ENCODE measurements around the gene AKR1E2.

Gene AKR1E2

GRCh38 chr10:4844864-4845263 is 18.9 kb downstream of the AKR1E2 start:
- Histone ChIP-seq H3K9ac (ENCODE audit: low read depth, low read length) (no peak overlapping the region), H3K36me3 (ENCODE audit: control insufficient read depth, insufficient read depth, low read length) (no peaks in the 10 kb centered on the region), H3K9me3 (ENCODE audit: control insufficient read depth, insufficient read depth, low read length) (no peaks in the 10 kb centered on the region), H3K4me3 (ENCODE audit: low read depth, low read length) (no peak overlapping the region), H3K27ac (ENCODE audit: low read depth, low read length) (no peak overlapping the region), H3K27me3 (ENCODE audit: control insufficient read depth, insufficient read depth, low read length) (no peaks in the 10 kb centered on the region), H3K4me1 (ENCODE audit: control insufficient read depth, insufficient read depth, low read length) (0 out of 2 replicates have a peak, but pooled peaks cover 1% of the 10 kb centered on the region)

DNA sequence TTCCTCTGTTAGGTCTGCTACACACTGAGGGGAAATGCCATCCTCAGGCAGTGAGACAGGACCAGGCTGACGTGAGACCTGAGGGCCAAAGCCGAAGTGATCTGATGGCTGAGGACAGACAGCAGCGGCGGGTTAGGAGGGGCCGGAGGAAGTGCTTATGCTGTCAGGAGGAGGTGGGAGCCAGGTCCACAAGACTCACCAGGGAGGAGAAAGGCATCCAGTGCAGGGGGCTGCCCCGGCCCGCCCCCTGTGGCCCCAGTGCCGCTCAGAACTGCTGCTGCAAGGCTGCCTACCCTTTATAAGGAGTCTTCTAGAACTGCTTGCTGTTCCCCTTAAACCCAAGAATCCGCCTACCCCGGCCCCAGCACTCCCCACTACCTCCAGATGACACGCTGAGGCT is 19.8 kb downstream of the AKR1E2 start:
- H3K36me3 ChIP-seq (ENCODE audit: control insufficient read depth, insufficient read depth, low read length), result no peaks in the 10 kb centered on the region
- no peaks in the 10 kb centered on the region for H3K9me3 ChIP-seq (ENCODE audit: control insufficient read depth, insufficient read depth, low read length)
- H3K4me3 ChIP-seq (ENCODE audit: low read depth, low read length), result no peak overlapping the region
- H3K9ac ChIP-seq (ENCODE audit: low read depth, low read length), result no peak overlapping the region
- 0 out of 2 replicates have a peak, but pooled peaks cover 4% of the 10 kb centered on the region for H3K4me1 ChIP-seq (ENCODE audit: control insufficient read depth, insufficient read depth, low read length)
- H3K27ac ChIP-seq (ENCODE audit: low read depth, low read length), result no peak overlapping the region
- H3K27me3 ChIP-seq (ENCODE audit: control insufficient read depth, insufficient read depth, low read length), result no peaks in the 10 kb centered on the region

- Histone ChIP-seq H3K9ac (ENCODE audit: low read depth, low read length) (no peak overlapping the region), H3K27ac (ENCODE audit: low read depth, low read length) (no peak overlapping the region), H3K4me1 (ENCODE audit: control insufficient read depth, insufficient read depth, low read length) (0 out of 2 replicates have a peak, but pooled peaks cover 4% of the 10 kb centered on the region), H3K9me3 (ENCODE audit: control insufficient read depth, insufficient read depth, low read length) (no peaks in the 10 kb centered on the region), H3K4me3 (ENCODE audit: low read depth, low read length) (no peak overlapping the region), H3K36me3 (ENCODE audit: control insufficient read depth, insufficient read depth, low read length) (no peaks in the 10 kb centered on the region), H3K27me3 (ENCODE audit: control insufficient read depth, insufficient read depth, low read length) (no peaks in the 10 kb centered on the region)
Measured at GRCh38 chr10:4846775-4847174, 20.8 kb downstream of the AKR1E2 start.

GRCh38 chr10:4847561-4848355 is 21.8 kb downstream of the AKR1E2 start:
- no peaks in the 10 kb centered on the region for H3K27me3 ChIP-seq (ENCODE audit: control insufficient read depth, insufficient read depth, low read length)
- H3K4me3 ChIP-seq (ENCODE audit: low read depth, low read length), result no peak overlapping the region
- H3K4me1 ChIP-seq (ENCODE audit: control insufficient read depth, insufficient read depth, low read length), result 0 out of 2 replicates have a peak, but pooled peaks cover 4% of the 10 kb centered on the region
- H3K27ac ChIP-seq (ENCODE audit: low read depth, low read length), result no peak overlapping the region
- no peak overlapping the region for H3K9ac ChIP-seq (ENCODE audit: low read depth, low read length)
- H3K9me3 ChIP-seq (ENCODE audit: control insufficient read depth, insufficient read depth, low read length), result no peaks in the 10 kb centered on the region
- no peaks in the 10 kb centered on the region for H3K36me3 ChIP-seq (ENCODE audit: control insufficient read depth, insufficient read depth, low read length)

- no peaks in the 10 kb centered on the region for H3K36me3 ChIP-seq (ENCODE audit: control insufficient read depth, insufficient read depth, low read length)
- H3K4me1 ChIP-seq (ENCODE audit: control insufficient read depth, insufficient read depth, low read length), result 0 out of 2 replicates have a peak, but pooled peaks cover 4% of the 10 kb centered on the region
- no peak overlapping the region for H3K9ac ChIP-seq (ENCODE audit: low read depth, low read length)
- no peaks in the 10 kb centered on the region for H3K9me3 ChIP-seq (ENCODE audit: control insufficient read depth, insufficient read depth, low read length)
- no peak overlapping the region for H3K27ac ChIP-seq (ENCODE audit: low read depth, low read length)
- no peaks in the 10 kb centered on the region for H3K27me3 ChIP-seq (ENCODE audit: control insufficient read depth, insufficient read depth, low read length)
- H3K4me3 ChIP-seq (ENCODE audit: low read depth, low read length), result no peak overlapping the region
Measured at GRCh38 chr10:4848356-4849041, 22.5 kb downstream of the AKR1E2 start.

- 0 out of 2 replicates have a peak, but pooled peaks cover 4% of the 10 kb centered on the region for H3K4me1 ChIP-seq (ENCODE audit: control insufficient read depth, insufficient read depth, low read length)
- no peaks in the 10 kb centered on the region for H3K27me3 ChIP-seq (ENCODE audit: control insufficient read depth, insufficient read depth, low read length)
- no peaks in the 10 kb centered on the region for H3K36me3 ChIP-seq (ENCODE audit: control insufficient read depth, insufficient read depth, low read length)
- H3K4me3 ChIP-seq (ENCODE audit: low read depth, low read length), result no peak overlapping the region
- no peak overlapping the region for H3K27ac ChIP-seq (ENCODE audit: low read depth, low read length)
- no peak overlapping the region for H3K9ac ChIP-seq (ENCODE audit: low read depth, low read length)
- H3K9me3 ChIP-seq (ENCODE audit: control insufficient read depth, insufficient read depth, low read length), result no peaks in the 10 kb centered on the region
Measured at GRCh38 chr10:4849042-4849402, 23.0 kb downstream of the AKR1E2 start.

- H3K4me3 ChIP-seq (ENCODE audit: low read depth, low read length), result no peak overlapping the region
- H3K9me3 ChIP-seq (ENCODE audit: control insufficient read depth, insufficient read depth, low read length), result no peaks in the 10 kb centered on the region
- H3K9ac ChIP-seq (ENCODE audit: low read depth, low read length), result no peak overlapping the region
- H3K4me1 ChIP-seq (ENCODE audit: control insufficient read depth, insufficient read depth, low read length), result 0 out of 2 replicates have a peak, but pooled peaks cover 4% of the 10 kb centered on the region
- H3K36me3 ChIP-seq (ENCODE audit: control insufficient read depth, insufficient read depth, low read length), result no peaks in the 10 kb centered on the region
- H3K27ac ChIP-seq (ENCODE audit: low read depth, low read length), result no peak overlapping the region
- H3K27me3 ChIP-seq (ENCODE audit: control insufficient read depth, insufficient read depth, low read length), result no peaks in the 10 kb centered on the region
Measured at GRCh38 chr10:4849555-4850242, 23.7 kb downstream of the AKR1E2 start.

DNA sequence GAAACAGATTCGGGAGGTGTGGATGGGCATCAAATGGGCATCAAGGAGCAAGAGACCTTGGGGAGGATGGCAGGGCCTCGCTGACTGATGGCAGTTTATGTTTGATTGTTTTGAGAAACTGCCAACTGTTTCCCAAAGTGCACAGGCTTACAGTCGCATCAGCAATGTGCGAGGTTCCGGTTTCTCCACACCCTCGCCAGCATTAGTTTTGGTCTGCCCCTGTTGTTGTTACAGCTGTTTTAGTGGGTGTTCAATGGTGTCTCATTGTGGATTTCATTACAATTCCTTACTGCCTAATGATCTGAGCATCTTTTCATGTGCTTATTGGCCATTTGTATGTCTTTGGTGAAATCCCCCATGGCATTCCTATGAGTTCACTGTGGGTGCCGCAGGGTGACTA is 24.4 kb downstream of the AKR1E2 start:
- no peak overlapping the region for H3K27ac ChIP-seq (ENCODE audit: low read depth, low read length)

GRCh38 chr10:4851176-4851575 is 25.2 kb downstream of the AKR1E2 start:
- Histone ChIP-seq H3K27me3 (ENCODE audit: control insufficient read depth, insufficient read depth, low read length) (no peaks in the 10 kb centered on the region), H3K9me3 (ENCODE audit: control insufficient read depth, insufficient read depth, low read length) (no peaks in the 10 kb centered on the region), H3K9ac (ENCODE audit: low read depth, low read length) (no peak overlapping the region), H3K4me1 (ENCODE audit: control insufficient read depth, insufficient read depth, low read length) (0 out of 2 replicates have a peak, but pooled peaks cover 4% of the 10 kb centered on the region), H3K27ac (ENCODE audit: low read depth, low read length) (no peak overlapping the region), H3K36me3 (ENCODE audit: control insufficient read depth, insufficient read depth, low read length) (no peaks in the 10 kb centered on the region), H3K4me3 (ENCODE audit: low read depth, low read length) (no peak overlapping the region)

More for the DNA sequence above, 24.4 kb downstream of the AKR1E2 start:
- no peaks in the 10 kb centered on the region for H3K36me3 ChIP-seq (ENCODE audit: control insufficient read depth, insufficient read depth, low read length)
- no peaks in the 10 kb centered on the region for H3K9me3 ChIP-seq (ENCODE audit: control insufficient read depth, insufficient read depth, low read length)
- 0 out of 2 replicates have a peak, but pooled peaks cover 4% of the 10 kb centered on the region for H3K4me1 ChIP-seq (ENCODE audit: control insufficient read depth, insufficient read depth, low read length)
- no peak overlapping the region for H3K4me3 ChIP-seq (ENCODE audit: low read depth, low read length)
- H3K27me3 ChIP-seq (ENCODE audit: control insufficient read depth, insufficient read depth, low read length), result no peaks in the 10 kb centered on the region
- no peak overlapping the region for H3K9ac ChIP-seq (ENCODE audit: low read depth, low read length)

DNA sequence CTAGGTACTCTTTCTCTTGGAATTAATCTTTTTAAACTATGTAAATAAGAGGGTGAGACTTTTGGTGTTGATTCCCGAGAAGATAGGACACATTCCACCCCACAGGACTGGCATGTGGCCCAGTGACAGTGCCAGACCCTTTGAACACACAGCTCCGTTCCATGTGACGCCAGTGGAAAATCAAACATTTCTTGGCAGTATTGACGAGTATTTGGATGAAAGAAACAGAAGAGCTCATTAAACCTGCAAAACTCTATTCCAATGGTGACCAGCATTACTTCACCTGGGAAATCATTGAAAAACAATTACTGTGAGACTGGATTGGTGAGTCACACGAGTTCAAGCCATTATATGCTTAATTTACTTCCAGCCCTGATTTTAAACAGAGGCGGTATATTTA is 25.8 kb downstream of the AKR1E2 start:
- no peaks in the 10 kb centered on the region for H3K36me3 ChIP-seq (ENCODE audit: control insufficient read depth, insufficient read depth, low read length)
- H3K4me1 ChIP-seq (ENCODE audit: control insufficient read depth, insufficient read depth, low read length), result 0 out of 2 replicates have a peak, but pooled peaks cover 4% of the 10 kb centered on the region
- no peak overlapping the region for H3K4me3 ChIP-seq (ENCODE audit: low read depth, low read length)
- H3K9me3 ChIP-seq (ENCODE audit: control insufficient read depth, insufficient read depth, low read length), result no peaks in the 10 kb centered on the region
- H3K27me3 ChIP-seq (ENCODE audit: control insufficient read depth, insufficient read depth, low read length), result no peaks in the 10 kb centered on the region
- no peak overlapping the region for H3K9ac ChIP-seq (ENCODE audit: low read depth, low read length)
- no peak overlapping the region for H3K27ac ChIP-seq (ENCODE audit: low read depth, low read length)

Data from HUES48 (cell line).